Measurements from ENCODE around the gene ZDHHC18. TPM values are rescaled to one million over a fixed set of nuclear protein-coding genes. Genes with fewer than 3 reads are reported as not detected.

Gene ZDHHC18
- total and polyA plus RNA-seq, 7 donors: 7.5 to 19.4 (median 12.3) TPM

GRCh38 chr1:26900815-26901511 lies 74.5 kb downstream of the ZDHHC18 start:
- Histone ChIP-seq H3K27me3 (no peaks in the 10 kb centered on the region), H3K9me3 (no peaks in the 10 kb centered on the region), H3K36me3 (peaks cover 0 to 22% (median 5%) of the 10 kb centered on the region in 4 donors), H3K27ac (peak overlapping the region; percentile 79 to 84 (median 82)), H3K4me1 (peaks cover 0 to 21% (median 13%) of the 10 kb centered on the region in 4 donors), H3K4me3 (peak overlapping the region; percentile 84 to 94 (median 88))
- intact Hi-C loops (cut with DNase I): no loop called here
- TF ChIP-seq POLR2A (IDR thresholded peaks at IDR 0.05): no peak
- no peak for TF ChIP-seq CTCF (IDR thresholded peaks at IDR 0.05)
- TF ChIP-seq POLR2AphosphoS5 (IDR thresholded peaks at IDR 0.05): no peak
- TF ChIP-seq EP300 (IDR thresholded peaks at IDR 0.05): no peak
- 65 to 72% methylated on average over 18 of the region's 18 CpGs for WGBS, 2 donors
- no peak for DNase-seq

Small RNA genes lying within 50 kb of the gene (small RNA-seq; reads per million reads assigned to genes)
- 0 reads per million in 3 donors for gene RN7SL165P

Other genes with a start within 250 kb of the ZDHHC18 start
- gene ARID1A, start 130.7 kb upstream of the ZDHHC18 start, total RNA-seq: 10 to 100 TPM; 20.7 to 47.1 (median 24.7) TPM
- gene ARID1A, start 130.7 kb upstream of the ZDHHC18 start, polyA plus RNA-seq: 10 to 100 TPM in 2 of 3 donors, 1 to 10 TPM in 1; 7.2 to 36.7 (median 11.1) TPM
- 10 to 100 TPM in 3 of 4 donors, 1 to 10 TPM in 1; 9.6 to 24.9 (median 14.1) TPM for gene PIGV, start 38.7 kb upstream of the ZDHHC18 start, total RNA-seq
- 10 to 100 TPM in 1 of 3 donors, 1 to 10 TPM in 2; 5.1 to 12.1 (median 7.2) TPM for gene PIGV, start 38.7 kb upstream of the ZDHHC18 start, polyA plus RNA-seq
- 1 to 10 TPM in 2 of 4 donors, not detected in 2; 1.1 to 2.2 TPM for gene SFN, start 36.5 kb downstream of the ZDHHC18 start, total RNA-seq
- 100 to 1,000 TPM; 209 to 729 (median 212) TPM for gene SFN, start 36.5 kb downstream of the ZDHHC18 start, polyA plus RNA-seq
- gene GPN2, start 63.6 kb downstream of the ZDHHC18 start, total RNA-seq: 10 to 100 TPM in 1 of 4 donors, 1 to 10 TPM in 3; 7.4 to 11.0 (median 9.8) TPM
- 10 to 100 TPM; 12.0 to 18.6 (median 18.5) TPM for gene GPN2, start 63.6 kb downstream of the ZDHHC18 start, polyA plus RNA-seq
- 1 to 10 TPM; 6.6 to 9.7 (median 7.5) TPM for gene GPATCH3, start 73.8 kb downstream of the ZDHHC18 start, total RNA-seq
- gene GPATCH3, start 73.8 kb downstream of the ZDHHC18 start, polyA plus RNA-seq: 10 to 100 TPM; 12.0 to 14.3 (median 12.8) TPM
- gene NR0B2, start 87.3 kb downstream of the ZDHHC18 start, total RNA-seq: not detected
- under 1 TPM in 1 of 3 donors, not detected in 2; 0.82 TPM for gene NR0B2, start 87.3 kb downstream of the ZDHHC18 start, polyA plus RNA-seq
- gene NUDC, start 95.1 kb downstream of the ZDHHC18 start, total RNA-seq: 10 to 100 TPM; 51.9 to 82.1 (median 59.9) TPM
- gene NUDC, start 95.1 kb downstream of the ZDHHC18 start, polyA plus RNA-seq: 10 to 100 TPM; 28.4 to 67.6 (median 38.4) TPM
- not detected for gene KDF1, start 133.8 kb downstream of the ZDHHC18 start, total RNA-seq
- gene KDF1, start 133.8 kb downstream of the ZDHHC18 start, polyA plus RNA-seq: 10 to 100 TPM; 15.0 to 26.8 (median 20.4) TPM
- gene TRNP1, start 167.0 kb downstream of the ZDHHC18 start, total RNA-seq: 10 to 100 TPM; 15.5 to 29.6 (median 20.2) TPM
- gene TRNP1, start 167.0 kb downstream of the ZDHHC18 start, polyA plus RNA-seq: 10 to 100 TPM in 1 of 3 donors, 1 to 10 TPM in 2; 3.0 to 10.8 (median 4.3) TPM
- 100 to 1,000 TPM in 2 of 4 donors, 10 to 100 TPM in 2; 24.0 to 111 (median 86.4) TPM for gene TENT5B, start 186.2 kb downstream of the ZDHHC18 start, total RNA-seq
- 1 to 10 TPM in 1 of 3 donors, under 1 TPM in 1, not detected in 1; 0.60 to 5.7 TPM for gene TENT5B, start 186.2 kb downstream of the ZDHHC18 start, polyA plus RNA-seq